ENCODE results near the gene ADCY9. TPM values are rescaled to one million over a fixed set of nuclear protein-coding genes. Genes with fewer than 3 reads are reported as not detected.

Gene ADCY9
- total RNA-seq, 1 experiment from 2014 or later = 4.7 TPM

DNA sequence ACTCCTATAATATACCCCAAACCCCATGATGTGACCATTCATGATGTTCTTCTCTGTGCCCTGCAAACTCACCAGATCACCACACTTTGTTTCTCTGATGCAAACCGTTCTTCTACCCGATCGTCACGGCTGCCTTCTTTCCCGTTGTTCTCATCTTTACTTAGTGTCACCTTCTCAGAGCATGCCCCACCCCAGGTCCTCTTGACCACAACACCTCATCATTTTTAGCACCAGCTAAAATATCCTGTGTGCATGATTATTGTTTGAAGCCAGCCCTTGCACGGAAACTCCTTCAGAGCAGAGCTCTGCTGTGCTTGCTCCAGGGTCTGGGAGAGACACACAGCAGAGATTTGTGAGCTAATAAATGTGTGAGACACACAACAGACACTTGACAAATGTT, 196.8 kb downstream of the ADCY9 start:
- H3K36me3 Mint-ChIP-seq (ENCODE audit: insufficient read depth in 1 of 3, low read depth in 3 of 3) = peaks cover 4 to 15% (median 6%) of the 10 kb centered on the region in 3 experiments

More for the DNA sequence above, 196.8 kb downstream of the ADCY9 start:
- H3K4me3 Mint-ChIP-seq = no peak overlapping the region
- H3K4me1 Mint-ChIP-seq = peaks cover 0 to 5% of the 10 kb centered on the region in 2 experiments; a peak in 2 of 4 replicates
- Histone ChIP-seq H4K8ac (replicated peaks; ENCODE audit: insufficient read length, low read depth, low read length) (no peak overlapping the region), H3K9me3 (ENCODE audit: control insufficient read depth, low read depth, low read length) (no peaks in the 10 kb centered on the region), H2AFZ (ENCODE audit: low read length) (no peak overlapping the region), H3K4ac (ENCODE audit: low read depth, low read length) (no peak overlapping the region), H3K23me2 (ENCODE audit: insufficient read length, low read depth, low read length, poor library complexity, severe bottlenecking) (no peaks in the 10 kb centered on the region), H2BK15ac (ENCODE audit: low read depth, low read length) (no peak overlapping the region), H2BK20ac (ENCODE audit: low read depth, low read length, poor library complexity, severe bottlenecking) (no peak overlapping the region), H3K56ac (ENCODE audit: insufficient read length, low read depth, low read length) (no peak overlapping the region), H3K79me1 (ENCODE audit: insufficient read depth, low read depth, low read length, poor library complexity, severe bottlenecking) (no peaks in the 10 kb centered on the region), H2BK5ac (ENCODE audit: insufficient read length, low read length) (no peak overlapping the region), H3T11ph (ENCODE audit: low read length) (no peak overlapping the region), H2BK12ac (ENCODE audit: insufficient read length, low read depth, low read length) (no peak overlapping the region), H3K9ac (ENCODE audit: extremely low read depth, insufficient read length, low read length) (no peak overlapping the region), H3K4me1 (ENCODE audit: insufficient read depth, low read length) (no peaks in the 10 kb centered on the region), H2AK5ac (ENCODE audit: insufficient read length, low read length) (no peak overlapping the region), H4K20me1 (ENCODE audit: control insufficient read depth, insufficient read depth, insufficient read length) (no peaks in the 10 kb centered on the region), H4K91ac (ENCODE audit: insufficient read length, low read depth, low read length) (no peak overlapping the region), H3K14ac (ENCODE audit: insufficient read depth, low read length) (no peak overlapping the region), H4K5ac (ENCODE audit: insufficient read length, low read depth, low read length) (no peak overlapping the region), H3K4me2 (ENCODE audit: insufficient read depth, insufficient read length, low read length) (no peak overlapping the region), H3K23ac (ENCODE audit: insufficient read length, low read depth, low read length) (no peak overlapping the region), H3K27ac (ENCODE audit: insufficient read length, low read depth, low read length) (no peak overlapping the region), H2BK120ac (ENCODE audit: low read depth, low read length, poor library complexity, severe bottlenecking) (no peak overlapping the region), H3K18ac (ENCODE audit: insufficient read length, low read depth, low read length) (no peak overlapping the region), H3K79me2 (ENCODE audit: insufficient read depth, low read length) (no peaks in the 10 kb centered on the region), H3K27me3 (ENCODE audit: insufficient read depth, low read length) (no peaks in the 10 kb centered on the region)
- H3K9me3 Mint-ChIP-seq = peaks cover 19 to 25% of the 10 kb centered on the region in 2 experiments
- peaks cover 9% of the 10 kb centered on the region for H3K27me3 Mint-ChIP-seq (ENCODE audit: low read depth)
- WGBS (ENCODE audit: extremely low coverage, insufficient read length, low lambda C conversion rate) = no CpG with 5 or more reads among the region's 6 CpGs
- H3K27ac Mint-ChIP-seq = no peak overlapping the region; a peak in 1 of 7 replicates
- no peak for TF ChIP-seq CTCF (conservative IDR thresholded peaks at IDR 0.05)
- no peak for DNase-seq

Data from H9 (cell line).